Smooth muscle cell (in vitro differentiated cells): ENCODE measurements around the gene BCL2L1. TPM values are rescaled to one million over a fixed set of nuclear protein-coding genes. Genes with fewer than 3 reads are reported as not detected.

Source experiments
- DNase-seq: peaks from one replicate; lab custom pipeline; 2025; ENCODE audit not compliant: unreplicated experiment; lab: John Stamatoyannopoulos, UW
- H2AFZ ChIP-seq: fragments of 200-600 bp; sonication (generic); 2 replicates; pipeline ENCODE4 v1.6.0; 2016; ENCODE audit warnings: antibody characterized with exemption, low read depth, mild to moderate bottlenecking
- H3F3A ChIP-seq: fragments of 200-600 bp; sonication (generic); 2 replicates; pipeline ENCODE4 v1.6.0; 2017; ENCODE audit warnings: antibody characterized with exemption, low read depth
- H3K27ac ChIP-seq: fragments of 200-600 bp; sonication (generic); 2 replicates; pipeline ENCODE4 v1.5.1; 2016; ENCODE audit warnings: low read depth, mild to moderate bottlenecking
- H3K27me3 ChIP-seq: fragments of 200-600 bp; sonication (generic); 2 replicates; pipeline ENCODE4 v1.6.1; 2016; ENCODE audit warnings: low read depth, mild to moderate bottlenecking
- H3K36me3 ChIP-seq: fragments of 200-600 bp; sonication (generic); 2 replicates; pipeline ENCODE4 v1.5.1; 2016; ENCODE audit warnings: low read depth
- H3K4me1 ChIP-seq: fragments of 200-600 bp; sonication (generic); 2 replicates; pipeline ENCODE4 v1.5.1; 2016; ENCODE audit warnings: low read depth
- H3K4me2 ChIP-seq: fragments of 200-600 bp; sonication (generic); 2 replicates; pipeline ENCODE4 v1.6.0; 2016; ENCODE audit warnings: mild to moderate bottlenecking
- H3K4me3 ChIP-seq: fragments of 200-600 bp; sonication (generic); 2 replicates; pipeline ENCODE4 v1.5.1; 2016; ENCODE audit warnings: mild to moderate bottlenecking
- H3K79me2 ChIP-seq: fragments of 200-600 bp; sonication (generic); 2 replicates; pipeline ENCODE4 v1.6.0; 2016; ENCODE audit warnings: low read depth, mild to moderate bottlenecking
- H3K9ac ChIP-seq: fragments of 200-600 bp; sonication (generic); 2 replicates; pipeline ENCODE4 v1.6.0; 2016; ENCODE audit warnings: low read depth
- H3K9me3 ChIP-seq: fragments of 200-600 bp; sonication (generic); replicated peaks from 2 replicates; pipeline ENCODE4 v1.5.1; 2016; ENCODE audit warnings: low read depth
- H4K20me1 ChIP-seq: fragments of 200-600 bp; sonication (generic); 2 replicates; pipeline ENCODE4 v1.6.0; 2016; ENCODE audit warnings: low read depth
- CTCF ChIP-seq: fragments of 200-600 bp; sonication (generic); IDR thresholded peaks from 2 replicates; pipeline ENCODE4 v1.5.1; 2017; ENCODE audit warnings: borderline replicate concordance, mild to moderate bottlenecking, antibody characterized with exemption; ENCODE audit not compliant: insufficient read depth, poor library complexity, severe bottlenecking
- WGBS: methylation state at CpG from one replicate; pipeline ENCODE4 v1.1.7; 2016; ENCODE audit warnings: low lambda C conversion rate; 5-methylcytosine and 5-hydroxymethylcytosine counted together
- polyA plus RNA-seq: library from polyadenylated mRNA; unstranded; fragments of >200 nt; fragmentation: Nextera tagmentation; extraction: Ambion mirVana; gene quantifications from 2 replicates; pipeline ENCODE4 v1.2.1, GENCODE V29; 2016
- total RNA-seq: library from RNA; depleted of rRNA; stranded (reverse); fragments of >200 nt; gene quantifications from 2 replicates; pipeline ENCODE4 v1.2.3, GENCODE V29; 2014

BCL2L1 gene
- total and polyA plus RNA-seq, 2 experiments from 2014 or later = 24.8 to 47.0 TPM

- H3K9ac ChIP-seq = no peak overlapping the region
- H3K36me3 ChIP-seq = no peaks in the 10 kb centered on the region
- H4K20me1 ChIP-seq = no peaks in the 10 kb centered on the region
- H3K4me1 ChIP-seq = peaks cover 3% of the 10 kb centered on the region
- no peak for DNase-seq
- TF ChIP-seq CTCF = no peak
- H3K27me3 ChIP-seq = no peaks in the 10 kb centered on the region
- H3K4me2 ChIP-seq = no peak overlapping the region
- no peak overlapping the region for H3K4me3 ChIP-seq
- H3K9me3 ChIP-seq = no peaks in the 10 kb centered on the region
- WGBS = 85% methylated on average over 2 of the region's 2 CpGs
- H3F3A ChIP-seq = no peaks in the 10 kb centered on the region
- no peak overlapping the region for H2AFZ ChIP-seq
- H3K79me2 ChIP-seq = peaks cover 52% of the 10 kb centered on the region
- peak overlapping the region; percentile 75 for H3K27ac ChIP-seq
Measured at GRCh38 chr20:31706607-31707257, 15.9 kb downstream of the BCL2L1 start.

- no peak for TF ChIP-seq CTCF
- Histone ChIP-seq H3K4me2 (no peak overlapping the region), H3K4me1 (no peaks in the 10 kb centered on the region), H2AFZ (no peak overlapping the region), H3K27me3 (no peaks in the 10 kb centered on the region), H3K27ac (peak overlapping the region; percentile 75), H3K36me3 (no peaks in the 10 kb centered on the region), H3F3A (no peaks in the 10 kb centered on the region), H3K4me3 (no peak overlapping the region), H3K79me2 (peaks cover 55% of the 10 kb centered on the region), H3K9me3 (no peaks in the 10 kb centered on the region), H4K20me1 (no peaks in the 10 kb centered on the region), H3K9ac (no peak overlapping the region)
- WGBS = 90% methylated on average over 4 of the region's 4 CpGs
- DNase-seq = no peak
Measured at GRCh38 chr20:31705598-31706597, 16.8 kb downstream of the BCL2L1 start.

- no peaks in the 10 kb centered on the region for H3F3A ChIP-seq
- no peak overlapping the region for H3K9ac ChIP-seq
- no peaks in the 10 kb centered on the region for H3K27me3 ChIP-seq
- no peaks in the 10 kb centered on the region for H3K9me3 ChIP-seq
- no peak overlapping the region for H2AFZ ChIP-seq
- H3K4me1 ChIP-seq = no peaks in the 10 kb centered on the region
- H3K27ac ChIP-seq = peak overlapping the region; percentile 75
- no peaks in the 10 kb centered on the region for H3K36me3 ChIP-seq
- no peak for DNase-seq
- no peak for TF ChIP-seq CTCF
- H3K4me2 ChIP-seq = no peak overlapping the region
- H3K4me3 ChIP-seq = no peak overlapping the region
- peaks cover 61% of the 10 kb centered on the region for H3K79me2 ChIP-seq
- no peaks in the 10 kb centered on the region for H4K20me1 ChIP-seq
Measured at GRCh38 chr20:31705191-31705590, 17.5 kb downstream of the BCL2L1 start.
